Measurements from ENCODE around the gene RGS12.

DNA sequence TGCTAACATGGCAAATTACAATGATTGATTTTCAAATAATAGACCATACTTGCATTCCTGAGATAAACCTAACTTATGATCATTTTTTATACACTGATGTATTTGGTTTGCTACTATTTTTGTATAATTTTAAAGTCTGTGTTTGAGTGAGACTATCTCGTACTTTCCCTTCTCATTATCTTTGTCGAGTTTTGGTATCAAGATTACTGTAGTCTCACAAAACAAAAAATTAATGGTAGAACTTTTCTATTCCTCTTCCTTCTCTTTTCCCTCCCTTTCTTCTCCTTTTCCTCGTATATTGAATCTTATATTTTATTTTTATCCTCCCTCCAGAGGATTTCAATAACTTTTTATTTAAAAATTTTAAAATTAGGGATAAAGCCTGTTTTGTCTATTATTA is 41.5 kb downstream of the RGS12 start:
- TF ChIP-seq SP1 (IDR thresholded peaks at IDR 0.05): no peak
- TF ChIP-seq ZNF384 (IDR thresholded peaks at IDR 0.05): no peak
- TF ChIP-seq BHLHE40 (IDR thresholded peaks at IDR 0.05; ENCODE audit: borderline replicate concordance): no peak
- no peak for TF ChIP-seq FOXM1 (IDR thresholded peaks at IDR 0.05; ENCODE audit: borderline replicate concordance)
- TF ChIP-seq ELF4 (IDR thresholded peaks at IDR 0.05): no peak
- no peak for TF ChIP-seq SUZ12 (IDR thresholded peaks at IDR 0.05)
- no peak for TF ChIP-seq FOXK2 (IDR thresholded peaks at IDR 0.05)
- no peak for TF ChIP-seq LEF1 (IDR thresholded peaks at IDR 0.05; ENCODE audit: borderline replicate concordance)
- TF ChIP-seq FOXA1 (IDR thresholded peaks at IDR 0.05): no peak
- TF ChIP-seq L3MBTL2 (conservative IDR thresholded peaks at IDR 0.05): no peak
